Stimulated activated CD4-positive, alpha-beta T cell treated with anti-CD3 and anti-CD28 coated beads, Interleukin-4, amount 100 ng/mL, for 24 hours (primary cell): ENCODE data around the gene L3MBTL4.
"Not testable (repeated sequence)": the region's sequence is repeated elsewhere in the genome, so short reads cannot be mapped to it uniquely, and the experiment has no call there.

ENCODE experiments used
- DNase-seq: peaks from one replicate; pipeline ENCODE4 v3.0.0-alpha.2; 2020

L3MBTL4 gene

GRCh38 chr18:6248017-6248416, 166.7 kb downstream of the L3MBTL4 start:
- no peak for DNase-seq

GRCh38 chr18:6242004-6242403, 172.7 kb downstream of the L3MBTL4 start:
- no peak for DNase-seq

DNA sequence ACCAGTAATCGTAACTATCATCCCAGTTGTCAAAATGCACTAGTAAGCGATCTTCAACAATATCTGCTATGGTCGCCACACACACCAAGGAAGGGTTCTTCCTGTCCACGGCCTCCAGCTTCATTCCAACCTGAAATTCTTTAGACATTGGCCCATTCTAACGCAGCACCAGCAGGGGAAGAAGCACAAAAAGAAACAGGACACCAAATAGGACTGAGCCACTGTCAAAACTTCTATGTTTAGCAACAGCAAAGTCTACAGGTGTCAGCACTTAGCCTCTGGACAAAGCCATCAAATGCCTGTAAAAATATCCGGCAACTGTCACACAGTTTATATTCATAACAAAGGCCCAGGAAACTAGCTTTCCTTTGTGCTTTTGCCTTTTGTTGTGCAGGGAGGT, 175.0 kb downstream of the L3MBTL4 start:
- no peak for DNase-seq

DNA sequence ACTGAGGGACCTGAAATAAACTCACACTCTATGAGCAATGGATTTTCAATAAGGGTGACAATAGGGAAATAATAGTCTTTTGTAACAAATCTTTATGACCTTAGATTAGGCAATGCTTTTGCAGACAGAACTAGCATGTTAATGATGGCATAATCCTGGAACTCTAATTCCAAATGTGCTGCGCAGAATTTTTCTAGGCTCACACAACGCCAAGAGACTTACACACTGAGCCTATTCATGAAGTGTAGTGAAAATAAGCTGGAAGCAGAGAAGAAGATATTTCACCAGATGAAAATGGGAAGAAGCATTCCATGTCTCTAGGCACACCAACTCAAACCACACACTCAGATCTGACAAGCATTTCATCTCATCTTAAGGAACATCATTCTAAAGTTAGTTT, 178.5 kb downstream of the L3MBTL4 start:
- no peak for DNase-seq

GRCh38 chr18:6222271-6222670, 192.4 kb downstream of the L3MBTL4 start:
- DNase-seq, result no peak

DNA sequence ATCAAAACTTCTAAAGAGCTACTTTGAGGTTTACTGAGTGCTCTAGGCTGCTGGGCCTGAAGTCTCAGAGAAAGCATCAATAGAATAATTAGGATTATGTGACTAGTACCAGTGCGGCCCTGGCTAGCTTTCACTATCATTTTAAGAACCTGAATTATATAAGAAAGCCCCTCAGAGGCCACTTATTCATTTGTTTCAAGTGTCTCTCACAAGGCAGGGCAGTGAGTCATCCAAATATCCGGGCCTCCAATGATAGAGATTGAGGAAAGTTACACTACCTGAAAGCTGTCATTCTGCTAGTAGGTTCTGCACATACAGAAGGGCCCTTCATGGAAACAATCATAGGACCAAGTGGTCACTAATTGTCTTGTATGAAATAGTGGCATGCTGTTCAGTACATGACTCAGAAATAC, 193.1 kb downstream of the L3MBTL4 start:
- DNase-seq, result no peak

GRCh38 chr18:6220129-6220528, 194.6 kb downstream of the L3MBTL4 start:
- no peak for DNase-seq

DNA sequence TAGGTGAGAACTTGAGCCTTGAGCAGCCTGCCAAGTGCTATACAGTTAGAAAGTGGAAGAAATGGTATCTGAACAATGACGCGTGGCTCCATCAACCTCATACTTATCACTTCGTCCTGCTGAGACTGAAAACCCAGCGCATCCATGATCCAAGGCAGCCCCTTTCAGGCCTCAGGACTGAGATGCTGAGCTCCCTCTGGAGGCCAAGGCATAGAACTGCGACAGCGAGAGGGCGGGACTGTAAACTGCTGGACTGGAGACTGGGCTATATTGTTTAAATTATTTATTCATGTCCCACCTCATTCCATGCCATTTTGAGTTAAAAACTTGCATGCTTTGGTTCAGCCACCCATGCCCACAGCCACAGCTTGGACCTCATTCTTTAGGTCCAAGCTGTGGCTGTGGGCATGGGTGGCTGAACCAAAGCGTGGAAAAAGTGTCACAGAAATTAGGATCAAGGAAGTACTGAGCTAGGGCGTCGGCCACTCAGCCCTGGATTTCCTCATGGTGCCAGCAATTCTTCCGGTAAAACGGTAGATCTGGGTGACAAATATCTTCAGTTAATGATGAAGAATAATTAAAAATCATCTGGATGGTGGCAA, 195.5 kb downstream of the L3MBTL4 start:
- DNase-seq, result no peak

DNA sequence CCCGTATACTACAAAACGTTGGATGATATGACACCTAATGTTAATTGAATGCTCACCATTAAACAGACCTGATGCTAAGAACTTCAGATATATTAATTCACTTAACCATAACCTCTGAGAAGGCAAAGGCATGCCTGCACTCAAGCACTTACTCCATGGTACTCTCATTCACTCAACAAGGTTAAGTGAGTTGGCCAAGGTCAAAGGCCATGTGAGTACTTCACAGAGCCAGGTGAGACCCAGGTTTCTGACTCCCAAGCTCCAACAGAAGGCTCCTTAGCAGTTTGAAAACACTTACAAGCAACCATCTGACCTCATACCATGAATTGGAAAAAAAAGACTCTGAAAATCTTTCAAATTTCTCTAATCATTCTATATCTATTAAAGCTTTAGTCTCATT, 198.8 kb downstream of the L3MBTL4 start:
- DNase-seq, result no peak

GRCh38 chr18:6211174-6211504, 203.6 kb downstream of the L3MBTL4 start:
- DNase-seq, result no peak

GRCh38 chr18:6210349-6211173, 204.2 kb downstream of the L3MBTL4 start:
- no peak for DNase-seq

- no peak for DNase-seq
Observed at GRCh38 chr18:6207941-6208340, 206.8 kb downstream of the L3MBTL4 start.

- no peak for DNase-seq
Observed at GRCh38 chr18:6207116-6207515, 207.6 kb downstream of the L3MBTL4 start.

DNA sequence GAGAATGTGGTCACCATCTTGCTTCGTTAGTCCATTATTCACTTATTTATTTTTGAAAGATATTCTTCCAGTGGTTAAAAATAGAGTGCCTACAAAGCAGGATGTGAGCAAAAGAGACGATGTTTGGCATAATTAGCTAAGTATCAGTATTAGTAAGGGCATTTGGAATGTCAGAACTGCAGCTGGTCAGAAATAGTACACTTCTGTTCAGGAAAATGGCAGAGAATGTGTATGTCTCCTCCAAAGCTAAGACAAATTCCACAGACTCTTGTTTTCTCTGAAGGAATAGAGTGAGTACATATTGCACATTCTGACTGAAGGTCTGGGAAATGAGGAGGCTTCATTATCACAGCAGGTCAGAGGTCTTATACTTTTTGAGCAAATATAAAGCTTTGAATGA, 209.0 kb downstream of the L3MBTL4 start:
- DNase-seq, result no peak

- DNase-seq, result no peak
Observed at GRCh38 chr18:6204476-6204875, 210.2 kb downstream of the L3MBTL4 start.

GRCh38 chr18:6203791-6204190, 210.9 kb downstream of the L3MBTL4 start:
- DNase-seq, result no peak

GRCh38 chr18:6202861-6203260, 211.8 kb downstream of the L3MBTL4 start:
- DNase-seq, result no peak

DNA sequence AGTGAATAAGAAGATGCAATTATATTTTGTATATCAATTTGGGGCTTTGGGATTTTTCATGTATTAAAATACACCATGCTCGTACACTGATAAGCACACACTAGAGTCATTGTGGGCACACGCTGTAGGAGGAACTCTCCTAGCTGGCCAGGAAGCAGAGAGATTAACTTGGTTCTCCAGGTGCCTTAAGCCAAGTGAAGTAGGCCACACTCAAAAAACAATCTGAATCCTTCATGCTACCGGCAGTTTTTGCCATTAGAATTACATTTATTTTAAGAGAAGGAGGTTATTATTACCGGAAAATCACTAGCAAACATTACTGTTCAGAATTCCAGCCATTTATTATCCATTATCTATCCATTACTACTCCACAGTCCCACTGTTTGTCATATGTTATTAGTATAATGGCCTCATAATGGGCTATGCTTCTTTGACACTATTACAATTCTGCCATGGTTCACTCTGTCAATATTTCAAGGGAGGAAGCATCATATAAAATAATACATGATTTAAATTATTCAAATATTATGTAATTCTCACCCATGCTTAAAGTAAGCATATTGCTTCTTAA, 214.4 kb downstream of the L3MBTL4 start:
- no peak for DNase-seq

DNA sequence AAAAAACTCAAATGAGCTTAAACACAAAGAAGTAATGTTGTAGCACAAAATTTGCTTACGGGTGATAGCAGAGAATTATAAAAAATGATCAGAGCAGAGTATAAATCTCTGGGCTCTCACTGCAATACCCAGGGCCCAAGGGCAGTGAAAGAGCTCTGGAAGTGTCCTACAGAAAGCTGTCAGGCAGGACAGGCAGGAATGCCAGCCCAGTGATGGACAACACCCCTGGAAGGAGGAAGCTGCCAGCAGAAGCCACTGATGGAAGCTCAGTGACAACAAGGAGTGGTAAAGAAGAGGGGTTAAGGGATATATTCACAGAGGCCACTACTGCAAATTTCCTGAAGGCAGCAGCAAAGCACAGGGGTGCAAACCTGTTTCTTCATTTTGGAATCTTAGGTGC, 214.9 kb downstream of the L3MBTL4 start:
- DNase-seq, result no peak

- no peak for DNase-seq
Observed at GRCh38 chr18:6198585-6198984, 216.1 kb downstream of the L3MBTL4 start.

DNA sequence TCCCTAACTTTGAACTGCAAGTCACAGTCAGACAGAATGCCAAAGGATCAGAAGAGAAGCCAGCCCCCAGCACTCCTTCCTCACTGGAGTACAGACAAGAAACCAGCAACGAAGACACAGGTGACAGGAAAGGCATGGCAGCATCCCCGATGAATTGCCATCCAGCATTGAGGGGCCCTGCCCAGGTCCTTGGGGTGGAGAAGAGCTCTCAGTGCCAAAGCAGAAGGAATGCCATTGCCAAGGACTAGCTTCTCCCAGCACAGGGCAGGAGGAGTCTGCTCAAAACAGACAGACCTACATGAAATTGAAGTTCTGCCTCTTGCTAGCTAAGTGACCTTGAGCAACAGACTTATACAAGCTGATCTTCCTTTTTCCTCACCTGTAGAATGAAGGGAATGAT, 220.1 kb downstream of the L3MBTL4 start:
- DNase-seq, result no peak

GRCh38 chr18:6185782-6186181, 228.9 kb downstream of the L3MBTL4 start:
- not testable (repeated sequence) for DNase-seq

- no peak for DNase-seq
Observed at GRCh38 chr18:6174983-6175745, 239.5 kb downstream of the L3MBTL4 start.

DNA sequence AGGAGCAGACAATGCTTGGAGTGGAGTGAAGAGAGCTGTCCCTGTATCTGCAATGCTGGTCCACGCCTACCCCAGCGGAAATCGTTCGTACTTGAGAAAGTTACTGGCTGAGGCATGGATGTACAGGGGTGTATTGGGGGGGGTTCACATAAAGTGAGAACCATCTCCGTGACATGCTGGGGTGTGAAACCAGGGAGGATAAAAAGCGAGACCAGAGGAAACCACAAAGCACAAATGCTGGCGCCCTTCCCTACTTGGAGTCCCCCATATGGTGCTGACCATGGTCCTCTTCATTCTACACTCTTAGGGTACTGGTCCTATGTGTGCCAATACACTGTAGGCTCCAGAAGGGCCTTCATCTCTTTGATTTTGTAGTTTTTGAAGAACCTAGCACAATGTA, 244.1 kb downstream of the L3MBTL4 start:
- DNase-seq, result no peak
